SU-DHL-6 (cell line): Measurements from ENCODE around the gene FSD2.

Experiments used
- CTCF ChIP-seq: fragments of 200-600 bp; sonication (generic); IDR thresholded peaks from one replicate; pipeline ENCODE4 v1.5.1; 2017; ENCODE audit warnings: antibody characterized with exemption, mild to moderate bottlenecking, low read length, moderate library complexity; ENCODE audit not compliant: insufficient read depth, poor library complexity, severe bottlenecking
- EZH2phosphoT487 ChIP-seq: fragments of 200-600 bp; sonication (generic), shearing (Covaris generic); conservative IDR thresholded peaks from 2 replicates; pipeline ENCODE4 v1.6.1; 2018; ENCODE audit warnings: mild to moderate bottlenecking, antibody characterized with exemption, low read length, moderate library complexity, mixed read lengths

- TF ChIP-seq CTCF (no peak), EZH2phosphoT487 (no peak)
These were observed 93.8 kb downstream of the FSD2 start for GRCh38 chr15:82712036-82712435.
